HG03457 (cell line): Measurements from ENCODE around the gene DCBLD2.

Source experiments
- ATAC-seq: cut with Tn5 transposase; IDR thresholded peaks from one replicate; pipeline ENCODE4 v1.9.1; 2021; ENCODE audit warnings: moderate number of reproducible peaks; ENCODE audit not compliant: unreplicated experiment

Gene DCBLD2

DNA sequence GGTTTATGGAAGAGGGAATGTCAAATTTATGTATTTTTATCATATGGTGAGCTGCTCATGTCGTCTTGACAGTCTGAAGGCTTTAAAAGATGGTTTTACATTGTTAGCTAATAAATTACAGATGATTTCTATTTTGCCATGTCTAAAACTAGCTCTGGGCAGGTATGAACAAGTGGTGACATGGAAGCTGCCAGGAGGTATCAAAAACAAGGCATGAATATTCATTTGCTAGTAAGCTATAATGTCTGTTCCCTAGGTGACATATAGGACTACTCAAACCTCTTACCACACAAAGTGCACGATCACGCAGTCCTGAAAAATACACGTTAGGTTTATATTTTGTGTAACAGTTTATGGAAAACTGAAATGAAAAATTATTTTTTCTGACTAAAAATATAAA is 103.6 kb downstream of the DCBLD2 start:
- ATAC-seq = no peak

DNA sequence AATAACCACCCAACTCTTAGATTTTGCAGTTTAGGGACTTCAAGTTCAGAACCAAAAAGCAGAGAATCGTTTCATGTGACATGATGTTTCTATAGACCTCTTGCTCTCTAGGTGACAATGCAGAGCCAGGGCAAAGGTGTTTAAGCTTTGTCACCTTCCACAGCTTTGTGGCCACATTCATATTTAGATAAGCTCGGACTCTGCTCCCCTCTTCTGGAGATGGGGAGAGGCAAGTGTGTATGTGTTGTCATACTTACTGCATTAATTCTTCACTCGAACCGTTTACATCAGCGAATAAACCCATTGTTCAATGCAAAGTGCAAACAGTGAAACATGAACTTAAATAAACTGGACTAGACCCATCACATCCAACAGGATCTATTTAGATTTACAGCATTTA is 105.2 kb downstream of the DCBLD2 start:
- no peak for ATAC-seq

DNA sequence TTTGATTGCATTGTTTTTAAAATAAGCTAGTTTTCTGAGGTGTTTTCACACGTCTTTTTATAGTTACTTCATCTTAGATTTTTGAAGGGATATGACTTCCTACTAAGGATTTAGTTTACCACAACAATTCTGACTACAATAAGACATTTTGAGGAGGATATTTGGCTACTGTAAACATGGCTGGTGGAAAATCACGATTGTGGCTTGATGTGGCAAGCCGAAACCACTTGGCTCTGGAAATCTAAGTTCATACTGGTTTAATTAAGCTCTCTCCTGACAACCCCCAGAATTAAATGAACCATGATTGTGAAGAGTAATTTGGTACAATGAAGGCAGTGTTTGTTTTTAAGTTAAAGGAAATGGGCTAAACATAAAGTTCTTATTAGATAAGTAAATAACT is 107.5 kb downstream of the DCBLD2 start:
- no peak for ATAC-seq

DNA sequence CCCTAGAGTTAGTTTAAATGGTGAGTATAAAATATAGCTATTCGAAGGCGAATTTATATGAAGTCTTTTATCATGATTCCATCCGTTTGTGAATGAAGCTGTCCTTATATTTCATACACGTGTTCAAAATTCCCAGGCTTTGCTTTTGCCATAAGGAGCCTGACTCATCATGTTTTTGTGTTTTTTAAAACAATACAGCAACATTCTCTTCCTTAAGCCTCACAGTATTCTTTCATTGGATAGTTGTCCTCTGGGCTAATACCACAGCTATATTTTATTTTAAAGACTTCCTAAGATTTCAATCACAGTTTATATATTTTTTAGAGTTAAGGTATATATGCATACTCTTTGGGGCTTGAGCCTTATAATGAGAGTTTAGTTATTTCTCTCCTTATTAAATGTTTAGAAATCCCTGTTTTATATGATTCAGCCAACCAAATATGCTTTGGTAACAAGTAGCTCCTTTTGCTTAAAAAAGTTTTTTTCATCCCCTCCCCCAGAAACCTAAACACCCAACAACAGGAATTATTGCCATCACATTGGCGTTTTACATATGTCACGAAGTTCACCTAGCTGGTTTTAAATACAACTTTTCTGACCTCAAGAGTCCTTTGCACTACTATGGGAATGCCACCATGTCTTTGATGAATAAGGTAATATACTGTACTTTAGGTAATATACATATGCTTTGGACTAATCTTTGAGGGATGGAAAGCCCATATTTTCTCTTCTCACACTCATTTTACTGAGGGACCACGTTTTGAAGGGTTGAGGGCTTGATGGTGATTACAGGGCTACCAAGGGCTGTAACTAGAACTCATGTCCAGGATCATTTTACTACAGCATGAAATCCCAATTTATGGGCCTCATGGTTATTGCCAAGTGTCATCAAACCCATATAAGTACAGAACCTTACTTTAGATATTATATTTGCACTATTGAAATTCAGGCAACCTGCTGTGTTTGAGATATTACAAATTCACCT is 109.9 kb downstream of the DCBLD2 start:
- ATAC-seq = no peak

DNA sequence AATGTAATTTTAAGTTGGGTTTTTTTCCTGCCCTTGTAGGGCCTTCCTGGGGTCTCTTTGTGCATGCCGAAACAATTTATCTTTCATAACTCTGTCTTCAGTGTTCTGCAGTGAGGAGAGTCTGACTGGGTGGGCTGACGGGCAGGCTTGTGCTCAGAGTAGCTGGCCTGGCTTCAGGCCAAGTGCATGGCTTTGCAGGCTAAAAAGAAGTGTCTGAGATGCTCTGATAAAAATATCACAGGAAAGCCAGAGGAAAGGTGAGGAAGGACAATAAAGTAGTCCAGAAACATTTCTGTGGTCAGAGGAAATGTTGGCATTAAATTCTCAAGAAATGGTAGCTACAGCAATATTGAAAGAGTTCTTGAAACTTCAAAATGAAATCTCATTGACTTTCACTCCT is 112.8 kb downstream of the DCBLD2 start:
- ATAC-seq = no peak

DNA sequence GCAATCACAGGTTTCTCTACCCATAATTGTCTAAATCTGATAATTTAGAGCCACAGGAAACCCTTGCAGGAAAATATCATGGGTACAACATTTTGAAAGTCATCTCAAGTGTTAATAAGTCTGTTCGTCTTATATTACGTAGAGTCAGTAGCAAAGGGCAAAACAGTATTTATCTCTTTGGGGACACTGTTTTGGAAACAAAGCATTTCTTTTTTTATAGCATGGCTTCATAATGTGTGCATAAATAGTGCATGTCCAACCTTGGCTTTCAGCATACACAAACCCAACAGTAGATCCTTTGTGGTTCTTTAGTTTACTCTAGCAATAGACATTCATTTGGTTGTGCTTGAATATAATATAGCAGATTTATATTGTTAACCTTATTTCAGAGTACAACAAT is 114.3 kb downstream of the DCBLD2 start:
- ATAC-seq = no peak

DNA sequence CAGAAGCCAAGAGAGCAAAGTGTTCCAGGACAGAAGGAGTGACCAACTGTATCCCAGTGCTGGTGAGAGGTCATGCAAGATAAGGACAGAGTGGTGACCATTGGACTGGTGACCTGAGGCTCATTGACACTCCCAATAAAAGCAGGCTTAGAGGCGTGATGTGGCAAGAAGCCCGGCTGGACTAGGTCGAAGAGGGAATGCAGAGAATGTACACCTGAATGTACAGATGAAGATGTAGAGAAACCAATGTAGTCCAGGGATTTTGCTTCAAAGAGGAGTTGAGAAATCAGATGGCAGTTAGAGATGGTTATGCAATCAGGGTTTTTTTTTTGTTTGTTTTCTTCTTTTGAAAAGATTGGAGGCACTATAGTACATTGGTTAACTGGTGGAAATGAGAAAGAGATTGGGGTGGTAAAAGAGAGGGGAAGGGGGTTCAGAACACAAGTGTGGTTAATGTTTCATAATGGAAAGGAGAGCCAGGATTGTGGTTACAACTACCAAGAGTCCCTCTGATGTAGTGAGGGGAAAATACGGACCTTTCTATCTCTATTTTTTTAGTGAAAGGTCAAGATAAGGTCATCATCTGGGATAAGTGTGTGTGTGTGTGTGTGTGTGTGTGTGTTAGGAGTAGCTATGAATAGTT is 115.0 kb downstream of the DCBLD2 start:
- ATAC-seq = no peak

DNA sequence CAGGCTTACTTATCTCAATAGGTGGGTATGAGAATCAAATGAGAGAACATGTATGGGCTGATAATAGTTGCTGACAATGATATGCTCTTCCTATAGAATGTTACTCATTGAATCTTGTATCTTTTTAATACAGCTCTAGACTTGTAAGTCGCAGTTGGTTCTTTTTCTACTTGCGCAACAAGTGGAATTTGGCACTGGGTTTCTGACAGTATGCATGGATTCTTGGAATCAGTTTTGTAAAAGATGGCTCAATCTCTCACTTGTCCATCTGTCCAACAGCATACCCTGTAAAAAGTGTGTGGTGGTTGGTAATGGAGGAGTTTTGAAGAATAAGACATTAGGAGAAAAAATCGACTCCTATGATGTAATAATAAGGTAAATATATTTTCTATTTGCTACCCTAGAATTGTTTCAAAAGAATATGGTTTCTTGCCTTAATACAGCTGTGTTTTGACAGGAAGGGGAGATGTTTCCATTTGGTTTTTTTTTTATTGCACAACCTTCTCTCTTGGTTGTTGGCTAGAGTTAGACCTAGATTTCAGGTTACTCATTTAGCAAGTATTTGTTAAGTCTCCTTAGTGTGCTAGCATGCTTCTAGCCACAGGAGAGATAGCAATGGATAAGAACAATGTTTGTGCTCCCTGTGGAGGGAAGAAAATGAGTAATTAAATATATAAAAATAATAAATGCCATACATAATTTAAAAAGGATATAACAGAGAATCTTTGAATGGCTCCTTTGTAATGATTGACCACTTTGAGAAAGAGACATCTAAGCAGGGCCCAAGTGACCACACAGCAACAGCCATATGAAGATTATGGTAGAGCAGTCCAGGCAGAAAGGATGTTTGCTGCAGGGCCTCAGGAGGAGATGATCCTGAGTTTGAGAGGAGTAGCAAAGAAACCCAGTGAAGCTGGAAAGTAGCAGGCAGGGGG is 116.6 kb downstream of the DCBLD2 start:
- ATAC-seq = no peak

DNA sequence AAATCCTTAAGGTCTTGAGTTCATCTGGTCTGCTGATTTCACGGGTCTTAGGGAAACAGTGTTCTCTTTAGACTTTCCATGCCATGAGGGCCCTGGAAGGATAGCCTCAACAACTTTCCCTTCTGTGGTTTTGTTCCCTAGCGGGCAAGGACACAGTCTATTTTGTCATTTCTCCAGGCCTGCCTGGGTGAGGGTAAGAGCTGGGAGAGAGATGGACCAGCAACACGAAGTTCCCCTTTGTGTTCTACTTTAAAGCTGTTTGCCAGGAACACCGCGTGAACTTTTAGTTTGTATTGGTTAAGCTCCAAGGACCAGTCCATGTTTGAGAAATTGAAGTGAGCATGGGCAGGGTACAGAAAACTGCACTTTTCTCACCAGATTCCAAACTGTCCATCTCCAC is 117.5 kb downstream of the DCBLD2 start:
- ATAC-seq = no peak

DNA sequence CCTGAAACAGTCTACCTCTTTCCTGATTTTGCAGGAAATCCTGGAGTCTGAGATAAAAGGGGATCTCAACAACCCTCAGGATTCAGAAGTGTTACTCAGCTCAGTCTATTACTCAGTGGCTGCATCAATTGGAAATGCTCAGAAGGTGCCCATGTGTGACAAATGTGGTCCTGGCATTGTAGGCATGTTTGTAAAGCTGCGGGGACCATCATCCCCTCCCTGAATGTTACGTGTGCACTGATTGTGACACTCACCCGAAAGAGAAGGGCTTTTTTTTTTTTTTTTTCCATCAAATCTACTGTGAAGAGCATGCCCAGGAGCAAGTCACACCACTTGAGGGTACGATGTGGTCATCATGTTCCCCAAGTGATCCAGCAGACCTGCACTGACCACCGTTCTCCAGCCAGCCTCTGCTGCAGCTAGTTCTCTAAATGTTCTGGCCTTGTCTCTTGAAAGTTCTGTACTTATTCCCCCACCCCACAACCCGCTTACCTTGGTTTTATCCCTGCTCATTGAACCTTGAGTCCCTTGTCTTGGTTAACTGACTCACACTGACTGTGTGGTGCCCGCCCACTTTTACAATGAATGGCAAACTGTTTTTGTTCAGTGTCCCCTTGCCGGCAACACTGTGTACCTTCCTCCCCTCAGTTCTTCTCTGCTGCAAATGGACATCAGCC is 118.5 kb downstream of the DCBLD2 start:
- ATAC-seq = no peak

DNA sequence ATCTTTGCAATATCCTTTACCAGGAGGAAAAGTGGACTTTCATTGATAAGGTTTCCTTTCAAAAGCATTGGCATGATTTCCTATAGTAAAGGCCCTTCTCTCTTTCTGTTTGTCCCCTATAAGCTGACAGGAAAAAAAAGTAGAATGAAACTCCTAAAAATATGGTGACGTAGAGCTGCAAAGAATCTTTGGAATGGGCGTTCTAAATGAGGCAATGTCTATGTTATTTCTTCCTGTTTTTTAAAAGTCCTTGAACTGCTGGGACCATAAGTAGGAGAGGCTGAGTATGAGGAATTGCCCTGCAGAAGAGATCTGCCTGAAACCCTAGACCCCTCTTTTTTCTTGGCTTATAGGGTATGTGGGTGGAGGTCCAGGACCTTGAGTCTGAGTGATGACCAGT is 121.2 kb downstream of the DCBLD2 start:
- ATAC-seq = no peak

DNA sequence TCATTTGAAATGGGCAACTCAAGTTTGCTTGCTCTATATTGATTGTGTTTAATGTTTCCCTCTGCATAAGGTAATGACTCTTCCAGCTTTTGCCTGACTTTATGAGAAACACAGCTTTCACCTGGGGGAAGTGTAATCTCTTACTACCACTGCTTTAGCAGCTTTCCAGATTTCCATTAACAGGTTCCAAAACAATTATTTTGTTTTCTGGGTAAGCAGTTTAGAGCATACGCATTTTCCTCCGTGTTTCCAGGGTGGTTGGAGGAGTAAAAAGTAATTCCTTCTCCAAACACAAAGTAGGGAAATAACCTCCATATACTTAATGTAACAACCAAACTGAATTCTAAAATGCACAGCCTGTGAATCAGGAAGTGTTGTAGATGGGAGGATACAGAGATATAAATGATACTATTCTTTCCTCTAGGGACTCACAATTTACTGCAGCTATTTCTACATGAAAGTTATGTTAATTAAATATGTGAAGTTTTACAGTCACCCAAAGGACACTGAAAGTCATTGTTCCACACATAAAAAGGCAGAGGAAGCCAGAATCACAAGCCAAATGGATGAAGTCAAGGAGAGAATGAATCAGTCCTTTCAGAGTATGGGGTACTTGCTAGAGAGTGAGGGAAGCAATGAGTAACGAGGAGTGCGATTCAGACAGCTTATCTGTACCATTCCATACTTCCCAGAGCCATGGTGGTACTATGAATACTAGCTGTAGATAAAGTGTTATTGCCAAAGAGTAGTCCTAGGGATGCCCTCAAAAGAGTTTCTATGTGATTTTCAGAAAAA is 121.8 kb downstream of the DCBLD2 start:
- no peak for ATAC-seq

DNA sequence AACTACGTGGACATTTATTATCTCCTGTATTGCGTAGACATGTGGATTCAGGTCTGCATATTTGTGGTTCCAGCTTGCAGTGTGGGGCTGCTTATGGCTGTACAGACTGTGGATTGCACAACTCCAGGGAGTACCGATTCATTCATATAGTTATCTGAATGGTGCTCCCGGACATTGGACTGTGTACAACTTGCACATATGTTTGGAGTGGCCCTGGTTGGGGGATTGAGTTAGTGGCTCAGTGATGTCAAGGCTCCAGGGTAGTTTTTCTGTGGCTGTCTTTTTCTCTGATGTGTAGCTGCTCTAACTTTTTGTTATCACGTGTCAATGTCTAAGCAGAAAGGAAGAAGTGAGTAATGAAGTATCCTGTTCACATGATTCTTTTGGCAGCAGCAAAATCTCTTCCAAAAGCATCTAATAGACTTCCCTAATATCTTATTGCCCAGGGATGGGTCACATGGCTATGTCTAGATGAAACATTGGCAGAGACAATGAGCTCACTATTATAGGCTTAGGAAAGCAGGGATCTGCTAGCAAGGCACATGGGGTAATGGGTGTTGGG is 122.6 kb downstream of the DCBLD2 start:
- ATAC-seq = no peak

DNA sequence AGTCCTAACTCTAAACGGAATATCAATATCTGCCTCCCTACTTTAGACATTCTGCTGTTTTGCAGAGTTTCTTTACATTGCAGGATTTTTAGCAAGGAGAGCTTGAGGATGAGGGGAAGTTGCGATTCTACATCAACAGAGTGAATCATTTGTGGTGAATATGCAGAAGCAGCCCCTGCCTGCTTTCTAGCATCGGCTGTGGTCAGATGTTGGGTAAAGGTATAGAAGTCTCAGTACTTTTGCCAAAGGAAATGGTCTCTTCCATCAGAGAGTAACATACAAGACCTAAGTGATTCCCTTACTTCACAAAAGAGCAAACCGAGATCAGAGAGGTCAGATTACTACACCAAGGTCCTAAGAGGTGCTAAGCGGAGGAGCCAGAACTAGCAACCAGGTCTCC is 123.1 kb downstream of the DCBLD2 start:
- ATAC-seq = no peak

DNA sequence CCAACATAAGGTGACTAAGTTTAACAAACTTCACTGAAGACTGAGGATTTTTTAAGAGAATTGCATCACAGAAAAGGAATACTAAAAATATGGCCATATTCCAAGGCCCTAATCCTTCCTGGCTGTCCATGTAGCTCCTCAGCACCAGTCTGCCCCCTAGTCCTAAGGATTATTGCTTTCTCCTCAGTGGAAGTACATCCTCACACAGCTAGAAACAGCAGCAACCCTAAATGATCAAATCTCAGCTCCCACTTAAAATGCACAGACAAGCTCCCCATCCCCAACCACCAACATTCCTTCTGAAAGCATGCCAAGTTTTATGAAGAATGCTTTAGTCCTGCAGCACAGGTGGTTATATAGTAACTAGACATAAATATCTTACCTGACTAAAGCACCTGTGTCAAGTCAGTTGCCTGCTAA is 123.7 kb downstream of the DCBLD2 start:
- no peak for ATAC-seq

DNA sequence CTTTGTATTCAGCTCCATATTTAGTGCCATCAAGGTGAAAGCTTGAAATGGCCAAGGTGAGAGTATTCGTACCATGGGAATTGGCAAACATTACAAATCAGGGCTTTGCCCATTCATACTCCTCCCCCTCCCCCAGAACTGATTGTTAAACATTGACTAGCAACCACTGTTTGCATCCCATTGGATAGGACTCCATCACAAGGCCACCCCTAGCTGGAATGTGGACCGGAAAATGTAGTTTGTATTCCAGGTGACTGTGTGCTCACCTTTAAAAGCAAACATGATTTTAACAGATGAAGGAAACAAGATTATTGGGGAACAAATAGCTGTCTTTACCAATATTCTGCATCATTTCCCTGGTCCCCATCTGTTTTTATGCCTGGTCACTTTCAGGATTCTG is 124.2 kb downstream of the DCBLD2 start:
- ATAC-seq = no peak

DNA sequence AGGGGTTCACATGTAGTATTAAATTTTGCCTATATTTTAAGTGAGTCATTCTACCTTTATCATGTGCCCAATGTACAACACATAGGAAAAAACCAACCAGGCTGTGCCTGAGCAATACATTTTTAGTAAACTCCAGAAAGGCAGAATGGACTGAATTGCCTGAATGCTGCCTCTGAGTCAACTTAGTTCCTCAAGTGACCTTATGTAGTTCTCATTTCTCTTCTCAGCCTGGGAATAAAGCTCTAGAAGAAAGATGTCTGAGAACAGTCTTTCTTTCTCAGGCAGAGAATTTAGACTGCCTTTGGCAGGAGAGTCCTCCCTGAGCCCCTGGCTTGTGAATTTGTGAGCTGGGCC is 125.4 kb downstream of the DCBLD2 start:
- ATAC-seq = no peak

DNA sequence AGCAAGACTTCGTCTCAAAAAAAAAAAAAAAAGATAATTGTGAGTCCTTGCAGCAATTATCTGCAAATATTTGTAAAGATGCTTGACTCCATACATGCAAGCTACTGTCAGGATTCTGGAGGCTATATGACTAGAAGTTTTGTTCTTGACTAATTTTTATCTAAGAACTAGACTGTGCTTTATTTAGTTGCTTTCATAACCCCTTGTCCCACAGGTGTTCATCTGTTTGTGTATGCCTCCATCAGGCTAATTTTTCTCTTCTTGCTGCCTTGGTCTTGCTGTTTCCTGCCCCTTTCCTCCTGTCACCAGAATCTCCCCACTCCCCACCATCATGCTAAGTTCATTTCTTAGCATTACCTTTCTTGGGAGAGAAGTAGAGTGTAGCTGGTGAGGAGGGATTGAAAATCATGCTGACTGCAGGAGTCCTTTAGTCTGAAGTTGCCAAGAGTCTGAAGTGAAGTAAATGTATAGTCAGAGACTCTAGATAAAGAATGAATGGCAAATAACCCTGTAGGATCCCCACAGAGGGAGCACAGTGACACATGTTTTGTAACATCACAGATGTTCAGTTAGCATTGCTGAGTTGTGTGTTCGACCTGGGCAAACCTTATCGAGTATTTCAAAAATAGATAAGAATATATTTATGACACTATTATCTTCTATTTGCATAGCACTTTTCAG is 125.9 kb downstream of the DCBLD2 start:
- ATAC-seq = no peak

DNA sequence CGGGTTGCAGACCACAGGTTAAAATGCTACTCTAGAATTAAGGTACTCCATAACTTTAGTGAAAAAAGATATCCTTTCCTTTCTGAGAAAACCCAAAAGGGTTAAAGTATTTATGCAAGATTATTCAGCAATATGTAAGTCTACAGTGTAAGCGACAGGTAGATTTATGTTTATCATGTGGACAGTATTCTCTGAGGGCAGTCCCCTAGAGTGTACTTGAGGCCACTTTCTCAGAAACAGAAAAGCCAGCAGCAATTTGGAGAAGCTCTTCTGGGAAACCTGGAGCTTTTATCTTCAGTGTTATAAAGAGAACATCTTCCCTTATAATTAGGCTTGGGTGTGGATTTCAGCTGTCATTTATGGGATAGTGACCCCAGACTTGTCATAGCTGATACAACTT is 129.5 kb downstream of the DCBLD2 start:
- no peak for ATAC-seq
